ENCODE measurements around the gene HPN.

The HPN gene

GRCh38 chr19:35022460-35022859, 19.1 kb upstream of the HPN start:
- TF ChIP-seq MAX (IDR thresholded peaks at IDR 0.05) = no peak
- no peak for TF ChIP-seq EP300 (IDR thresholded peaks at IDR 0.05; ENCODE audit: borderline replicate concordance)
- no peak for TF ChIP-seq FOXM1 (IDR thresholded peaks at IDR 0.05; ENCODE audit: borderline replicate concordance, low read depth)
- TF ChIP-seq REST (IDR thresholded peaks at IDR 0.05; ENCODE audit: low read depth) = no peak
- no peak for TF ChIP-seq EGR1 (IDR thresholded peaks at IDR 0.05)
- no peak for TF ChIP-seq YY1 (IDR thresholded peaks at IDR 0.05; ENCODE audit: low read depth)
- TF ChIP-seq NFIC (IDR thresholded peaks at IDR 0.05) = no peak
- TF ChIP-seq CEBPB (IDR thresholded peaks at IDR 0.05) = no peak
- TF ChIP-seq TAF1 (IDR thresholded peaks at IDR 0.05; ENCODE audit: low read depth) = no peak
- TF ChIP-seq CREB1 (IDR thresholded peaks at IDR 0.05; ENCODE audit: low read depth) = no peak
- no peak for TF ChIP-seq ZBTB7A (IDR thresholded peaks at IDR 0.05; ENCODE audit: low read depth)
- no peak for TF ChIP-seq RAD21 (IDR thresholded peaks at IDR 0.05; ENCODE audit: low read depth)

GRCh38 chr19:35023428-35023827, 18.1 kb upstream of the HPN start:
- TF ChIP-seq TAF1 (IDR thresholded peaks at IDR 0.05; ENCODE audit: low read depth) = no peak
- no peak for TF ChIP-seq MAX (IDR thresholded peaks at IDR 0.05)
- no peak for TF ChIP-seq USF1 (IDR thresholded peaks at IDR 0.05)
- TF ChIP-seq REST (IDR thresholded peaks at IDR 0.05; ENCODE audit: low read depth) = no peak
- no peak for TF ChIP-seq YY1 (IDR thresholded peaks at IDR 0.05; ENCODE audit: low read depth)
- TF ChIP-seq NFIC (IDR thresholded peaks at IDR 0.05) = no peak
- TF ChIP-seq RAD21 (IDR thresholded peaks at IDR 0.05; ENCODE audit: low read depth) = no peak
- TF ChIP-seq FOXM1 (IDR thresholded peaks at IDR 0.05; ENCODE audit: borderline replicate concordance, low read depth) = no peak
- TF ChIP-seq EP300 (IDR thresholded peaks at IDR 0.05; ENCODE audit: borderline replicate concordance) = no peak
- TF ChIP-seq TCF12 (IDR thresholded peaks at IDR 0.05; ENCODE audit: low read depth) = no peak
- TF ChIP-seq TEAD4 (IDR thresholded peaks at IDR 0.05) = no peak
- no peak for TF ChIP-seq EGR1 (IDR thresholded peaks at IDR 0.05)
- no peak for TF ChIP-seq CEBPB (IDR thresholded peaks at IDR 0.05)

GRCh38 chr19:35024095-35024494, 17.4 kb upstream of the HPN start:
- TF ChIP-seq FOXM1 (IDR thresholded peaks at IDR 0.05; ENCODE audit: borderline replicate concordance, low read depth) (no peak), TEAD4 (IDR thresholded peaks at IDR 0.05) (no peak), YY1 (IDR thresholded peaks at IDR 0.05; ENCODE audit: low read depth) (no peak), CREB1 (IDR thresholded peaks at IDR 0.05; ENCODE audit: low read depth) (no peak), NFIC (IDR thresholded peaks at IDR 0.05) (no peak), EGR1 (IDR thresholded peaks at IDR 0.05) (no peak), RAD21 (IDR thresholded peaks at IDR 0.05; ENCODE audit: low read depth) (no peak), MAX (IDR thresholded peaks at IDR 0.05) (no peak), TAF1 (IDR thresholded peaks at IDR 0.05; ENCODE audit: low read depth) (no peak), TCF12 (IDR thresholded peaks at IDR 0.05; ENCODE audit: low read depth) (no peak)

GRCh38 chr19:35025969-35026368, 15.6 kb upstream of the HPN start:
- TF ChIP-seq RAD21 (IDR thresholded peaks at IDR 0.05; ENCODE audit: low read depth) (no peak), TAF1 (IDR thresholded peaks at IDR 0.05; ENCODE audit: low read depth) (no peak), CREB1 (IDR thresholded peaks at IDR 0.05; ENCODE audit: low read depth) (no peak), EP300 (IDR thresholded peaks at IDR 0.05; ENCODE audit: borderline replicate concordance) (no peak), EGR1 (IDR thresholded peaks at IDR 0.05) (no peak), FOXM1 (IDR thresholded peaks at IDR 0.05; ENCODE audit: borderline replicate concordance, low read depth) (no peak), YY1 (IDR thresholded peaks at IDR 0.05; ENCODE audit: low read depth) (no peak), TCF12 (IDR thresholded peaks at IDR 0.05; ENCODE audit: low read depth) (no peak), ZBTB7A (IDR thresholded peaks at IDR 0.05; ENCODE audit: low read depth) (no peak), TEAD4 (IDR thresholded peaks at IDR 0.05) (no peak), REST (IDR thresholded peaks at IDR 0.05; ENCODE audit: low read depth) (no peak), CEBPB (IDR thresholded peaks at IDR 0.05) (no peak), MAX (IDR thresholded peaks at IDR 0.05) (no peak), NFIC (IDR thresholded peaks at IDR 0.05) (no peak), USF1 (IDR thresholded peaks at IDR 0.05) (no peak)

All from Ishikawa (cell line).